Right lobe of liver (tissue), 4 donors: ENCODE data around the gene NBL1.

ENCODE experiments used
- CTCF ChIP-seq, 4 donors: fragments of 200-600 bp in 3 of 4; fragments of 450-650 bp in 1 of 4; IDR thresholded peaks; one replicate each; pipeline versions ENCODE4 v1.5.1 to v1.8.0; 2016 to 2022; ENCODE audit warnings: antibody characterized with exemption in 4 of 4, mild to moderate bottlenecking in 2 of 4
- POLR2A ChIP-seq: fragments of 450-650 bp; IDR thresholded peaks from one replicate; pipeline ENCODE4 v1.6.1; 2017; ENCODE audit warnings: antibody characterized with exemption, mild to moderate bottlenecking
- donor health status: DM: no; HTN: no; CAD: no.
- donor health status: DM: no; HTN: no; CAD: no.
- donor health status: DM: no; HTN: yes; CAD: no.

- TF ChIP-seq CTCF (IDR thresholded peaks at IDR 0.05), result no peak
- no peak for TF ChIP-seq POLR2A
Observed at GRCh38 chr1:19618428-19618827, 25.7 kb upstream of the NBL1 start.
